Loucy (cell line): ENCODE data around the gene ARHGAP32.

ENCODE experiments used
- CTCF ChIP-seq: fragments of 200-600 bp; sonication (generic); conservative IDR thresholded peaks from 2 replicates; pipeline ENCODE4 v1.5.1; 2014; ENCODE audit warnings: mild to moderate bottlenecking, antibody characterized with exemption, low read length
- EZH2phosphoT487 ChIP-seq: fragments of 200-600 bp; IDR thresholded peaks from 2 replicates; pipeline ENCODE4 v1.6.1; 2018; ENCODE audit warnings: antibody characterized with exemption, mild to moderate bottlenecking, moderate library complexity, borderline replicate concordance

GRCh38 chr11:129090056-129090455, 102.1 kb downstream of the ARHGAP32 start:
- TF ChIP-seq CTCF = no peak
- no peak for TF ChIP-seq EZH2phosphoT487
